Adrenal gland (tissue), 19 donors: ENCODE results near the gene HTR3C. TPM values are rescaled to one million over a fixed set of nuclear protein-coding genes. Genes with fewer than 3 reads are reported as not detected.
A peak's percentile ranks its signal among the peaks of the same experiment; 100 is the strongest.

ENCODE experiments used
- DNase-seq, 7 donors: peaks; one replicate each; pipeline ENCODE4 v3.0.0-alpha.2; 2019 to 2020
- H3K27ac ChIP-seq, 5 donors: fragments of 200-600 bp; sonication (generic) in 4 of 5; 1 replicate in 3 of 5; 2 replicates in 2 of 5; pipeline versions ENCODE4 v1.5.1 to v1.8.0; 2016 to 2020; ENCODE audit warnings: mild to moderate bottlenecking in 1 of 5
- H3K27me3 ChIP-seq: fragments of 200-600 bp; 2 replicates; pipeline ENCODE4 v1.8.0; 2021
- H3K36me3 ChIP-seq, 2 donors: fragments of 200-600 bp; replicated peaks in 1 of 2; 1 replicate in 1 of 2; 2 replicates in 1 of 2; pipeline versions ENCODE4 v1.5.1 to v1.8.0; 2018 to 2022
- H3K4me1 ChIP-seq, 2 donors: fragments of 200-600 bp; replicated peaks in 1 of 2; 1 replicate in 1 of 2; 2 replicates in 1 of 2; pipeline versions ENCODE4 v1.5.1 to v1.8.0; 2018 to 2021
- H3K4me3 ChIP-seq, 4 donors: fragments of 200-600 bp; sonication (generic) in 3 of 4; one replicate each; pipeline ENCODE4 v1.5.1; 2016 to 2018
- H3K9me3 ChIP-seq, 3 donors: fragments of 200-600 bp; sonication (generic) in 1 of 3; replicated peaks in 1 of 3; 1 replicate in 2 of 3; 2 replicates in 1 of 3; pipeline versions ENCODE4 v1.5.1 to v1.8.0; 2016 to 2021
- POLR2A ChIP-seq, 2 donors: fragments of 450-650 bp; IDR thresholded peaks; one replicate each; pipeline ENCODE4 v1.6.1; 2017; ENCODE audit warnings: antibody characterized with exemption in 2 of 2, mild to moderate bottlenecking in 2 of 2, moderate library complexity in 1 of 2
- WGBS, 4 donors: extraction: QIAGEN DNeasy Blood & Tissue Kit in 2 of 4; methylation state at CpG; one replicate each; pipeline versions ENCODE4 v1.1.5 to v1.1.7; 2013 to 2017; 5-methylcytosine and 5-hydroxymethylcytosine counted together
- intact Hi-C, 2 donors: fragments of 100-400 bp; cut with DNase I; formaldehyde crosslinking; loops; one replicate each; pipeline versions ENCODE4 v1.14.1 to v1.15.0; 2022 to 2023
- long read RNA-seq, 10 donors: library from polyadenylated mRNA in 3 of 10; unstranded in 2 of 10; stranded (forward) in 1 of 10; transcript quantifications; one replicate each; pipeline ENCODE4 v2.0.0 and lab custom pipeline, GENCODE V29; 2021 to 2026
- polyA plus RNA-seq, 3 donors: library from polyadenylated mRNA; stranded (reverse); fragments of 200-250 nt in 2 of 3; fragments of 350-450 nt in 1 of 3; fragmentation: Illumina TruSeq in 1 of 3; extraction: RNeasy Lipid Tissue Mini Kit (QIAGEN cat#74804) in 1 of 3; gene quantifications; one replicate each; pipeline ENCODE4 v1.2.3, GENCODE V29; 2013 to 2014
- total RNA-seq, 9 donors: library from RNA; depleted of rRNA in 4 of 9; stranded (reverse); fragments of >200 nt in 4 of 9; fragments of 120-200 nt in 1 of 9; fragmentation: NEBNext Ultra II Directional in 1 of 9; extraction: Animal tissue kit (Norgen Biotek cat#: 25700) in 1 of 9; gene quantifications; one replicate each; pipeline versions ENCODE4 v1.1.0 to v1.2.4, GENCODE V29; 2013 to 2023
- TF ChIP-seq, protein P1 (sequence below), 6 experiments: fragments of 450-650 bp in 4 of 6; fragments of 200-600 bp in 2 of 6; sonication (generic) in 1 of 6; IDR thresholded peaks; 1 replicate in 5 of 6; 2 replicates in 1 of 6; pipeline versions ENCODE4 v1.5.1 to v1.8.0; 2016 to 2021; ENCODE audit warnings: antibody characterized with exemption in 6 of 6, mild to moderate bottlenecking in 2 of 6, moderate library complexity in 1 of 6
- donor health status: healthy with polysubstance abuse.
- donor health status: Bipolar disorder and iron deficiency.
- donor health status: DM: yes; HTN: yes; CAD: no.
- donor health status: DM: no; HTN: no; CAD: no.
- donor health status: DM: no; HTN: no; CAD: no.
- donor health status: DM: yes; HTN: yes; CAD: no.

The HTR3C gene, protein sequence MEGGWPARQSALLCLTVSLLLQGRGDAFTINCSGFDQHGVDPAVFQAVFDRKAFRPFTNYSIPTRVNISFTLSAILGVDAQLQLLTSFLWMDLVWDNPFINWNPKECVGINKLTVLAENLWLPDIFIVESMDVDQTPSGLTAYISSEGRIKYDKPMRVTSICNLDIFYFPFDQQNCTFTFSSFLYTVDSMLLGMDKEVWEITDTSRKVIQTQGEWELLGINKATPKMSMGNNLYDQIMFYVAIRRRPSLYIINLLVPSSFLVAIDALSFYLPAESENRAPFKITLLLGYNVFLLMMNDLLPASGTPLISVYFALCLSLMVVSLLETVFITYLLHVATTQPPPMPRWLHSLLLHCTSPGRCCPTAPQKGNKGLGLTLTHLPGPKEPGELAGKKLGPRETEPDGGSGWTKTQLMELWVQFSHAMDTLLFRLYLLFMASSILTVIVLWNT
- total RNA-seq, result not detected
- under 1 TPM in 1 of 3 donors, not detected in 2; 0.03 TPM for polyA plus RNA-seq
- long read RNA-seq, donor 1, result 0 reads
- long read RNA-seq, donor 2, result 0 reads
- long read RNA-seq, donor 3, result 0 reads
- long read RNA-seq, donor 4, result 0 reads
- long read RNA-seq, donor 5, result 0 reads
- long read RNA-seq, donor 6, result 0 reads
- long read RNA-seq, donor 7, result 0 reads
- long read RNA-seq, donor 8, result 0 reads
- long read RNA-seq, donor 9, result 0 reads
- long read RNA-seq, donor 10, result 0 reads

DNA sequence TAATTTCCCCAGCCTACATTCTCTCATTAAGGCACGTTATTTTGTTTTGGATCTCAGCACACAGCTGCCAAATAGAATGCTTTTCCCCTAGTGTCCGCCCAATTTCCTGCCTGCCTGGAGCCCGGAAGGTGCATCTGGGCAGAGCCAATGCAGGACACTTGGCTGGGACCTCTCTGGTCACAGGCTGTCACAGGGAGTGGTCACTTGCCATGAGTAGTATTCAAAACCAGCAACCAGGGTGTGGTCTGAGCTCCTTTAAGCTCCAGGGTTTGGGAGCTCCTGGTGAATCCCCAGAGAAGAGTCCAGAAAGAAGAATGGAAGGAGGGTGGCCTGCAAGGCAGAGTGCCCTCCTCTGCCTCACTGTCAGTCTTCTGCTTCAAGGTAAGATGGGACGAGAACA is at the start of gene HTR3C:
TSS of gene HTR3C (plus strand) at position 281 of the 400 bp plus-strand sequence. CDS start at position 315, 34 bp downstream.
- no peak for DNase-seq
- no peaks in the 10 kb centered on the region for H3K4me1 ChIP-seq
- H3K36me3 ChIP-seq, result no peaks in the 10 kb centered on the region
- intact Hi-C loops, result no loop called here
- no peak within 1 kb of the TSS for H3K4me3 ChIP-seq
- H3K27me3 ChIP-seq, result no peaks in the 10 kb centered on the region
- no peaks in the 10 kb centered on the region for H3K9me3 ChIP-seq
- no peak within 1 kb of the TSS for H3K27ac ChIP-seq
- TF ChIP-seq, protein P1, sequence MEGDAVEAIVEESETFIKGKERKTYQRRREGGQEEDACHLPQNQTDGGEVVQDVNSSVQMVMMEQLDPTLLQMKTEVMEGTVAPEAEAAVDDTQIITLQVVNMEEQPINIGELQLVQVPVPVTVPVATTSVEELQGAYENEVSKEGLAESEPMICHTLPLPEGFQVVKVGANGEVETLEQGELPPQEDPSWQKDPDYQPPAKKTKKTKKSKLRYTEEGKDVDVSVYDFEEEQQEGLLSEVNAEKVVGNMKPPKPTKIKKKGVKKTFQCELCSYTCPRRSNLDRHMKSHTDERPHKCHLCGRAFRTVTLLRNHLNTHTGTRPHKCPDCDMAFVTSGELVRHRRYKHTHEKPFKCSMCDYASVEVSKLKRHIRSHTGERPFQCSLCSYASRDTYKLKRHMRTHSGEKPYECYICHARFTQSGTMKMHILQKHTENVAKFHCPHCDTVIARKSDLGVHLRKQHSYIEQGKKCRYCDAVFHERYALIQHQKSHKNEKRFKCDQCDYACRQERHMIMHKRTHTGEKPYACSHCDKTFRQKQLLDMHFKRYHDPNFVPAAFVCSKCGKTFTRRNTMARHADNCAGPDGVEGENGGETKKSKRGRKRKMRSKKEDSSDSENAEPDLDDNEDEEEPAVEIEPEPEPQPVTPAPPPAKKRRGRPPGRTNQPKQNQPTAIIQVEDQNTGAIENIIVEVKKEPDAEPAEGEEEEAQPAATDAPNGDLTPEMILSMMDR (IDR thresholded peaks at IDR 0.05), result no peak
- 68 to 79% (median 74%) methylated on average over 4 of the region's 4 CpGs for WGBS, 4 donors

DNA sequence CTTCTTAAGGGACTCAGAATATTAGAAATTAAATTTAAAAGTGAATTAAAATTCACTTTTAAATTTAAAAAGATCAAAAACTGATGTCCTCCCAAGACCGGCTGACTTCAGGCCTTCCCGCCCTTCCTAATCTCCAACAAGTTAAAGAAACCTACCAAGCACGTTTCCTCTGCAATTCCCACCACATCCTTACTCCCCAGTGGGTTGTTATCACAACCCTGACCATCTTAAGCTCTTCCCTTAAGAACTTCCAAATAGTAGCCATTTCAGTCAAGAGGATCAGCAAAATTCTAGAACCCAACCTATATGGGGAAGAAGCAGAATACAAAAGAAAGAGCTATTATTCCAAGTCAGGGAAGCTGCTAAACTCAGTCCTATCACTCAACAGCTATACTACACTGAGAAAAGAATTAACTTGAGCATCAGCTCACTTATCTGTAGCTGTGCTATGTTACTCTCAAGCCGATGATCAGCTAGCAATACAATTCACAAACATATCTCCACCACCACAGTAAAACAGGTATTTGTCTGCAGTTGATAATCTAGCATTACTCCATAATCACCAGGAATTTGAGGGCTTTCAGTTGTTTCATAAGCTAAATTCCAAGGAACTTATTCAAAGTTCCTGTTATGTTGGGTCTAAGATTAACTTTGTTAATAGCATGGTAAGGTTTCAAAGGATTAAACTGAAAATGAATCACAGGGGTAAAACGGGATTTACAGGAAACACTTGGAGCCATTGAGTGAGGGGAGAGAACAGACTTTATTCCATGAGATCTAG is 49.5 kb upstream of the HTR3C start:
- DNase-seq, result no peak
- no peak for TF ChIP-seq POLR2A (IDR thresholded peaks at IDR 0.05)
- TF ChIP-seq, protein P1 (IDR thresholded peaks at IDR 0.05), result no peak
- no peak overlapping the region for H3K27ac ChIP-seq
- H3K27me3 ChIP-seq, result no peaks in the 10 kb centered on the region
- WGBS, 4 donors, result 90 to 92% (median 91%) methylated on average over 5 of the region's 5 CpGs
- H3K4me3 ChIP-seq, result no peak overlapping the region
- no peaks in the 10 kb centered on the region for H3K36me3 ChIP-seq
- intact Hi-C loops, result no loop called here
- H3K4me1 ChIP-seq, result peaks cover 0 to 41% of the 10 kb centered on the region in 2 donors
- H3K9me3 ChIP-seq, result no peaks in the 10 kb centered on the region

DNA sequence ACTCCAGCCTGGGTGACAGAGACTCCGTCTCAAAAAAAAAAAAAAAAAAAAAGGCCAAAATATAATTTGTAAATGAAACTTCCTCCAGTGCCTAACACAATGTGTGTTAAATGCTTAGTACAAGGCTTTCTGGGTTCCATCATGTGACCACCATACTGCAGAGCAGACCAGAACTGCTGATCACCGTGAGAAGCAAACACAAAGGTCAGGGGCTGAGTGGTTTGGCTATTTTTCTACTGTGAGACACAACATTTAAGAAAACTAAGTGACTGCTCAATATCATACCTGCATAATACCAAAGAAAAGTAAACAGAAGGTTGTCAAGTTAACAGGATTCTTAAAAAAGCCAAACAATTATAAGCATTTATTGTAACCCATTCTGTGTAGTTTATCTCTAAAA is 48.4 kb upstream of the HTR3C start:
- H3K4me1 ChIP-seq, result peaks cover 0 to 41% of the 10 kb centered on the region in 2 donors
- H3K27ac ChIP-seq, result peak overlapping the region in 1 of 5 donors; percentile 53
- intact Hi-C loops, result no loop called here
- 71 to 85% (median 78%) methylated on average over 2 of the region's 2 CpGs for WGBS, 4 donors
- no peaks in the 10 kb centered on the region for H3K27me3 ChIP-seq
- DNase-seq, result peak in 3 of 7 donors; percentile 21 to 32 (median 25)
- H3K9me3 ChIP-seq, result no peaks in the 10 kb centered on the region
- H3K4me3 ChIP-seq, result no peak overlapping the region
- TF ChIP-seq, protein P1 (IDR thresholded peaks at IDR 0.05), result no peak
- no peak for TF ChIP-seq POLR2A (IDR thresholded peaks at IDR 0.05)
- H3K36me3 ChIP-seq, result no peaks in the 10 kb centered on the region
